GM13977 (cell line): ENCODE measurements around the gene MRPS6.

Experiments used
- DNase-seq: peaks from one replicate; pipeline ENCODE4 v3.0.0; 2012; ENCODE audit warnings: low spot score
- in situ Hi-C: fragments of 300-500 bp; cut with MboI; formaldehyde crosslinking; loops from one replicate; pipeline ENCODE4 v1.12.0; 2022; ENCODE audit warnings: low sequenced_read_pairs, low pct_unique_long_range_greater_than_20kb, mixed read lengths, inconsistent platforms; ENCODE audit not compliant: unreplicated experiment
- TF ChIP-seq, protein P1 (sequence below): IDR thresholded peaks from 2 replicates; pipeline ENCODE4 v1.5.1; 2012; ENCODE audit warnings: mild to moderate bottlenecking, control low read depth; ENCODE audit not compliant: insufficient read depth; ENCODE audit errors: extremely low read depth, missing control alignments

Gene MRPS6

GRCh38 chr21:34123609-34124008 is 50.2 kb downstream of the MRPS6 start:
- in situ Hi-C loops = no loop called here
- no peak for DNase-seq
- TF ChIP-seq, protein P1, sequence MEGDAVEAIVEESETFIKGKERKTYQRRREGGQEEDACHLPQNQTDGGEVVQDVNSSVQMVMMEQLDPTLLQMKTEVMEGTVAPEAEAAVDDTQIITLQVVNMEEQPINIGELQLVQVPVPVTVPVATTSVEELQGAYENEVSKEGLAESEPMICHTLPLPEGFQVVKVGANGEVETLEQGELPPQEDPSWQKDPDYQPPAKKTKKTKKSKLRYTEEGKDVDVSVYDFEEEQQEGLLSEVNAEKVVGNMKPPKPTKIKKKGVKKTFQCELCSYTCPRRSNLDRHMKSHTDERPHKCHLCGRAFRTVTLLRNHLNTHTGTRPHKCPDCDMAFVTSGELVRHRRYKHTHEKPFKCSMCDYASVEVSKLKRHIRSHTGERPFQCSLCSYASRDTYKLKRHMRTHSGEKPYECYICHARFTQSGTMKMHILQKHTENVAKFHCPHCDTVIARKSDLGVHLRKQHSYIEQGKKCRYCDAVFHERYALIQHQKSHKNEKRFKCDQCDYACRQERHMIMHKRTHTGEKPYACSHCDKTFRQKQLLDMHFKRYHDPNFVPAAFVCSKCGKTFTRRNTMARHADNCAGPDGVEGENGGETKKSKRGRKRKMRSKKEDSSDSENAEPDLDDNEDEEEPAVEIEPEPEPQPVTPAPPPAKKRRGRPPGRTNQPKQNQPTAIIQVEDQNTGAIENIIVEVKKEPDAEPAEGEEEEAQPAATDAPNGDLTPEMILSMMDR = no peak

GRCh38 chr21:34126269-34126668 is 52.9 kb downstream of the MRPS6 start:
- no peak for DNase-seq
- TF ChIP-seq, protein P1 = no peak
- in situ Hi-C loops = no loop called here

GRCh38 chr21:34126691-34127090 is 53.3 kb downstream of the MRPS6 start:
- TF ChIP-seq, protein P1 = no peak
- no peak for DNase-seq
- in situ Hi-C loops = no loop called here

DNA sequence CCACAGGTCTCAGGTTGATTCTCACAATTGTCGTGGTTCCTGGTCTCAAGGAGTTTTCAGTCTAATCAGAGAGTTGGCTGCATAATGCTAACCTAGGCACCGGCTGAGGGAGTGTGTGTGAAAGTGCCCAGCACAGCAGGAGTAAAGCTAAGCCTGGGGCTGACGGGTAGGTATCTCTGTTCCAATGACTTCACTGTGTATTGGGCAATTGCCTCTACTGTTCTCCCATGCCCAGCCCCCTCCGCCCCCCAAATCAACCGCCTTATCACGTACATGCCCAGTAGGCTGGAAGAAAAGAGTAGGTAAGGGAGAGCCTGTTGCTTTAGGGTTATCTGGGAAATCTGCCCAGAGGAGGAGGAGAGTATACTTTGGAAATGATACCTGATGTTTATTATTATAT is 54.7 kb downstream of the MRPS6 start:
- TF ChIP-seq, protein P1 = no peak
- in situ Hi-C loops = no loop called here
- DNase-seq = no peak

GRCh38 chr21:34128674-34129038 is 55.3 kb downstream of the MRPS6 start:
- in situ Hi-C loops = no loop called here
- DNase-seq = no peak

GRCh38 chr21:34129039-34129891 is 55.9 kb downstream of the MRPS6 start:
- no peak for DNase-seq
- in situ Hi-C loops = no loop called here
- TF ChIP-seq, protein P1 = peak; percentile 12

More at GRCh38 chr21:34128674-34129038, 55.3 kb downstream of the MRPS6 start:
- TF ChIP-seq, protein P1 = no peak
